HG02885 (cell line): ENCODE results near the gene PRSS33.

Experiments
- ATAC-seq: cut with Tn5 transposase; IDR thresholded peaks from one replicate; pipeline ENCODE4 v1.9.1; 2021; ENCODE audit warnings: mild to moderate bottlenecking; ENCODE audit not compliant: unreplicated experiment, poor library complexity

PRSS33 gene

DNA sequence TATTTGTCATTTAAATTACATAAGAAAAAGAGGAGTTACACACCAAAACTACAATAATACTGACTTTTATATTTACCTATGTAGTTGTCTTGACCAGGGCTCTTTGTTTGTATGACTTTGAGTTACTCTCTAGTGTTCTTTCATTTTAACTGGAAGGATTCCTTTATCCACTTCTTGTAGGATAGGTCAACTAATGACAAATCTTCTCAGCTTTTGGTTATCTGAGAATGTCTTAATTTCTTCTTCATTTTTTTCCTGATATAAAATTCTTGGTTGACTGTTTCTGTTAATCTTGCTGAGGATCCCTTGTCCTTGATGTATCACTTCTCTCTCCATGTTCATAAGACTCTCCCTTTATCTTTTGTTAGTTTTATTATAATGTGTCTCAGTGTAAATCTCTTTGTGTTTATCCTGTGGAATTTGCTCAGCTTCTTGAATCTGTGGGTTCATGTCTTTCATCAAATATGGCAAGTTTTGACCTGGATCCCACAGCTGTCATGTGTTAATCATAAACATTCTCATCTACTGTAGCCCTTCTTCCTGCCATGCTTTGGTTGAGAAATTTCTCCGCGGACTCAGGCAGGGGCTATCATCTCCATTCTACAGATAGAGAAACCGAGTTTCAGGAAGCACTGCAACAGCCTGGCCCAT is 16.3 kb upstream of the PRSS33 start:
- ATAC-seq: no peak

DNA sequence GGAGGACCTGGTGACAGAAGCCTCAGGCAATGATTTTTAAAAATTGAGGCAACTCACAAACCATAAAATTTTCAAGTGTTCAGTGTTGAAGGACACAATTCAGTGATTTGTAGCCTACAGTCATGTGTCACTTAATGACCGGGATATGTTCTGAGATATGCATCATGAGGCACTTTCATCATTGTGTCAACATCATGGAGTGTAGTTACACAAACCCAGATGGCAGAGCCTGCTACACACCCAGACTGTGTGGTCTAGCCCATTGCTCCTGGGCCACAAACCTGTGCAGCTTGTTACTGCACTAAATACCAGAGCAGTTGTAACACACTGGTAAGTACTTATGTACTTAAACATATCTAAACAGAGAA is 12.5 kb upstream of the PRSS33 start:
- ATAC-seq: no peak

DNA sequence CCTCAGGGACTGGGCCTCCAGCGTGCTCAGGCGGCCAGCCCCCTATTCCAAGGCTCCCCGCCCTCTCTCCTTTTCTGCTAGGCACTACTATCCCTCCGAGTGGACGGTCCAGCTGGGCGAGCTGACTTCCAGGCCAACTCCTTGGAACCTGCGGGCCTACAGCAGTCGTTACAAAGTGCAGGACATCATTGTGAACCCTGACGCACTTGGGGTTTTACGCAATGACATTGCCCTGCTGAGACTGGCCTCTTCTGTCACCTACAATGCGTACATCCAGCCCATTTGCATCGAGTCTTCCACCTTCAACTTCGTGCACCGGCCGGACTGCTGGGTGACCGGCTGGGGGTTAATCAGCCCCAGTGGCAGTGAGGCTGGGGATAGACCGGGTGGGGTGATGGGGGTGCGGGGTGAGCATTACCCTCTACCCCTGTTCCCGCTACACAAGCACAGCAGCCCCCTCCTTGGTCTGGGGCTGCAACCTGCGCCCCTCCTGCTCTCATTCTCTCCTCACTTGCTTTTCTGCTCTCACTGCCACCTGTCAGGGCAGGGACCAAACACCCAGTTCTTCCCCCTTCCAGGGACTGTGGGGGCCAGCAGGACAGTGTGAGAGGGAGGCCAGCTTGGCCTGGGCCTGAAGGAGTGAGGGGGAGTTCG is 12.0 kb upstream of the PRSS33 start:
- no peak for ATAC-seq

DNA sequence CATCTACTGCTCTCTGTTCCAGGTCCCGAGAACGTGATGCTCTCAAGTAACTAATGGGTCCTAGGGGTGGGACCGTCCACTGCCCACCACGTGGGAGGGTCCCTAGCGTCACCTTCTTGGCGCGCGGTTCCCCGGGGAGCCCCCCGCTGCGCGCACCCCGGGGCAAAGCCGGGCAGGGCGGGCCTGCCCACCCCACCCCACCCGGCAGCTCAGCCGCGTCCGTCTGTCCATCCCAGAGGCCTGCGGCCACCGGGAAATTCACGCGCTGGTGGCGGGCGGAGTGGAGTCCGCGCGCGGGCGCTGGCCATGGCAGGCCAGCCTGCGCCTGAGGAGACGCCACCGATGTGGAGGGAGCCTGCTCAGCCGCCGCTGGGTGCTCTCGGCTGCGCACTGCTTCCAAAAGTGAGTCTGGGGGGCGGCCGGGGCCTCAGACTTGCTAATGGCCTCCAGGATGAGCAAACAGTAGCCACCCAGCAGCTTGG is 11.4 kb upstream of the PRSS33 start:
- ATAC-seq: no peak

DNA sequence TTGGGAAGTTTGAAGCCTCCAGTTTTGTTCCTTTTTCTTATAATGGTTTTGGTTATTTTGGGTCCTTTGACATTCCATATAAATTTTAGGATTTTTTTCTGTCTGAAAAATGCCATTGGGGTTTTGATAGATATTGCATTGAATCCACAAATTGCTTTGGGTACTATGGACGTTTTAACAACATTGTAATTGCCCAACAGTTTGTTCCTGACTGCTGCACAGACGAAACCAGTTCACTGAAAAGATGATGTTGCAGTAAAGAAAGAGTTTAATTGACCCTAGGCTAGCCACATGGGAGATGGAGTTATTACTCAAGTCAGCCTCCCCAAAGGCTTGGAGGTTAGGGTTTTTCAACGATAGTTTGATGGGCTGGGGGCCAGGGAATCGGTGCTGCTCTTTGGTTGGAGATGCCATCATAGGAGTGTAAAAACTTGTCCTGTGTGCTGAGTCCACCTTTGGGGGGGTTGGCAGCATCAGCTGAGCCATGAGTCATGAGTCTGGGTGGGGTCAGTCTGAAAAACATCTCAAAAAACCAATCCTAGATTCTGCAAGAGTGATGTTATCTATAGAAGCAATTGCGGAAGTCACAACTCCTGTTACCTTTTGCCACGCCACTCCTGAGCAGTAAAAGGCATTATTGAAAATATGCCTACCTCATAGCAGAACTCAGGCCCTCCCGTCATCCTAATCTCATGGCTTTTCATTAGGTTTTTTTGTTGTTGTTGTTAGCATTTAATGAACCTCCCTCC is 8.2 kb upstream of the PRSS33 start:
- no peak for ATAC-seq

DNA sequence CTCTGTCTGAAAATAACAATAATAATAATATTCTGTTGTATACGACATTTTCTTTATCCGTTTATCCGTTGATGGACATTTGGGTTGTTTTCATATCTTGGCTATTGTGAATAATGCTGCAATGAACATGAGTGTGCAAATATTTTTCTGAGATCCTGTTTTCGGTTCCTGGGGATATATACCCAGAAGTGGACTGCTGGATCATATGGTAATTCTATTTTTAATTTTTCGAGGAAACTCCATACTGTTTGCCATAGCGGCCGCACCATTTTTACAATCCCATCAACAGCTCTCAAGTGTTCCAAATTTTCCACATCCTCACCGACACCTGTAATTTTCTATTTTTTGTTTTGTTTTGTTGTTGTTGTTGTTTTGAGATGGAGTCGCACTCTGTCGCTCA is 5.6 kb upstream of the PRSS33 start:
- ATAC-seq: no peak

DNA sequence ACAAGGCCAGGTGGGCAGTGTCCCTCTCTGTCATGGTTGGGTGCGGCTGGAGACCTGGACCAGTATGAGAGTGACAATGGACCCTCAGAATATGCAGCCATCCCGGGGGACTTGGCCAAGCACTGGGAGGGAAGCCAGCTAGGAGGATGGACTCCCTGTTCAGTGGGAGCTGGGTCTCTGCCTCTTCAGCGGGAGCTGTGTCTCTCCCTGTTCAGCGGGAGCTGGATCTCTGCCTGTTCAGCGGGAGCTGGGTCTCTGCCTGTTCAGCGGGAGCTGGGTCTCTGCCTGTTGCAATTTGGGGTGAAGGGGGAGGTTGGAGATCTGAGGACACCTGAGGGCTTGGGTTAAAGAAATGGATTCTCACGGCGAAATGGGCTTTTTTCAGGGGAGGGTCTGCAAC is 3.8 kb upstream of the PRSS33 start:
- ATAC-seq: no peak

DNA sequence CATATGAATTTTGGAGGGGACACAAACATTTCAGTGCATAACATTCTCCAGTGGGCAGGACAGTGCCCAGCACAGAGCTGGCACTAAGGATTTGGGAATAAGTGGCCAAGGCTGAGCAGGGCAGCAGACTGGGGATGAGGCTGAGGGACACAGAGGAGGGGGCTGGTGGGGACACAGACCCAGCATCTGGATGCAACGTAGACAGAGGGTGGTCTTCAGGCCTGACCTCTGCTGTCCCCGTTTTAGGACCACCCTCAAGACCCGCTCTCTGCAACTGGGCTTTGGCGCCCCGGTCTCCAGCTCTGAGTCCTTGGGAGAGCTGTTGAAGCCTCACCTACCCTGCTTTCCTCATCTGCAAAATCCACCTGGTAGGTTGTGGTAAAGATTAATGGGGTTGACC is 3.3 kb upstream of the PRSS33 start:
- no peak for ATAC-seq

DNA sequence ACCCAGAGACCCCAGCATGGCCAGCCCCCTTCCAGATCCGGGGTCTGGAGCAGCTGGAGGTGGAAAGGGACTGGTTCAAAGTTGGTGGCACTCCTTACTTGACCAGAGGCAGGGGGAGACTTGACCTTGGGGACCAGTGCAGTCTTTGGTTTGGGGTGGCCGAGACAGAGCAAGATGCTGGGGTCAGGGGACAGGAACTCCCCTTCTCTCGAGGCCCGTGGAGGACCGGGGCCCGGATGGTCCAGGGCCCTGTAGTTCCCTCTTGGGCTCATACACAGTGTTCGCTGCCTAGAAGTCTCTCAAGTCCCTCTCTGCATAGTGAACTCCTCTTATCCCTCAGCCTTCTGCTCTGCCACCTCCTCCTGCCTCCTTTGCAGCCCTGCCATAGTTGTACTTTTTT is 601 bp upstream of the PRSS33 start:
- ATAC-seq: no peak

DNA sequence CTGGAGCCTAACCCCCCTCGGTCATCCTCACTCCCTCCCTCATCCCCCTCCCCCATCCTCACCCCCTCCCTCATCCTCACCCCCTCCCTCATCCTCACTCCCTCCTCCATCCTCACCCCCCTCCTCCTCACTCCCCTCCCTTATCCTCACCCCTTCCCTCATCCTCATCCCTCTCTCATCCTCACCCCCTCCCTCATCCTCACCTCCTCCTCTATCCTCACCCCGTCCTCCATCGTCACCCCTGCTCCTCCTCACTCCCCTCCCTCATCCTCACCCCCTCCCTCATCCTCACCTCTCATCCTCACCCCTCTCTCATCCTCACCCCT is 571 bp downstream of the PRSS33 start:
- no peak for ATAC-seq

DNA sequence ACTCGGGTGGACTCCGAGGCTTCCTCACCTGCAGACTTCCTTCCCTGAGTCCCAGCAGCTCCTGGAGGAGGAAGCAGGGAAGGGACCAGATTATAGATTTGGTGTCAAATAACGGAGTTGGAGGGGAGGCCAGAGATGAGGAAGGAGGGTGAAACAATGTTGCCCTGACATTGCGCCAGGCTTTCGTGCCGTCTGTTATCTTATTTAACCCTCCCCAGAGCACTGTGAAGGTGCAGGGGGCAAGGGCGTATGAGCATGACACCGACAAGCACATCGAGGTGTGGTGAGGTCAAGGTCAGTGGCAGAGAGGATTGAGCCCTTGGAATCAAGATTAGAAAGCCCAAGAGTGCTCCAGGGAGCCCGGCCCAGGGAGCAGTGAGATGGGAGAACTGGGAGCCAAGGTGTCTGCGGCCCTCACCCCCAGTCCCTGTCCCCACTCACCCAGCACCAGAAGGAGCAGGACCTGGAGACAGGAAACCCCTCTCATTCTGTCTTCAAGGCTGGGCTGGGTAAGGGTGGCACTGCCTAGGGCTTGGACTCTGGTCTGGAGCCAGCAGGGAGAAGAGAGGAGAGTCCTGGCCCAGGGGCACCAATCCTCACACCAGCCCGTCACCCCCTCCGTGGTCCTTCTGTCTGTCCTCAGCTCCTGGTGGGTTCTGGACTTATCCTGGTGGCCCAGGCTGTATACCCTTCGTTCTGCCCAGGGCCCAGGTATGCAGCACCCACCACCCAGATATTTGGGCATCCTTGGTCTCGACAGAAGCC is 1.1 kb downstream of the PRSS33 start:
- ATAC-seq: no peak

DNA sequence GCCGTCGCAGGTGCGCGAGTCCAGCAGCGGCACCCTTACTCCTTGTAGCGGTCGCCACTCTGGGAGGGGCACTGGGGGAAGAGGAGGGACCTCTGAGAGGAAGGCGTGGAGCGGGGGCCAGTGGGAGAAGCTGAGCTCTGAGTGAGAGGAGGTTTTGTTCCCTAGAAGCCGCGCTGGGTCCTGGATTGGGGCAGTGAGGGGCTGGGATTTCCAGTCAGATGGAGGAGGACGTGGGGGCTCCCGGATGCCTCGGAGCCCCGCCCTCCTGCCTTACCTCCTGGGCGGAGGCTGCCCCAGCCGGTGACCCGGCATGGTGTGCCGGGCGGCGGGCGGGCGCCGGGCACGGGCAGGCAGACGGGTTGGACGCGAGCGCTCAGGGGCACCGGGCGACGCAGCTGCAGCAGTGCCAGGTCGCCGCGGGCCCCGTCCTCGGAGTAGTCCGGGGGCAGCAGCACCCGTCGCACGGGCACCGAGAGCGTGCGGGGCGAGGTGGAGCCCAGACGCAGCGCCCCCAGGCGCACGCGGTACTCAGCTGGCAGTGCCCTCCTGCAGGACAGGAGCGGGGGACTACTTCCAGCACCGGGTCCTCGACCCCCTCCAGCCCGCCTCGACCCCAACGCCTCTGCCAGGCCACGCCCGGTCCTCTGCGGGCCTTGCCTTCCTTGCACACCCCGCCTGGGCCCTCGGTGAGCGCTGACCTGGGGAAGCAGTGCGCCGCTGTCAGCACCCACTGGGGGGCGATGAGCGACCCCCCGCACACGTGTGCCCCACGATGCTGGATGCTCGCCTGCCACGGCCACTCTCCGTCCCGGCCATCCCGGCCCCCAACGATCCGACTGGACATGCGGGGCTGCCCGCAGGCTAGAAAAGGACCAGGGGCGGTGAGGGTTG is 2.0 kb downstream of the PRSS33 start:
- ATAC-seq: no peak

DNA sequence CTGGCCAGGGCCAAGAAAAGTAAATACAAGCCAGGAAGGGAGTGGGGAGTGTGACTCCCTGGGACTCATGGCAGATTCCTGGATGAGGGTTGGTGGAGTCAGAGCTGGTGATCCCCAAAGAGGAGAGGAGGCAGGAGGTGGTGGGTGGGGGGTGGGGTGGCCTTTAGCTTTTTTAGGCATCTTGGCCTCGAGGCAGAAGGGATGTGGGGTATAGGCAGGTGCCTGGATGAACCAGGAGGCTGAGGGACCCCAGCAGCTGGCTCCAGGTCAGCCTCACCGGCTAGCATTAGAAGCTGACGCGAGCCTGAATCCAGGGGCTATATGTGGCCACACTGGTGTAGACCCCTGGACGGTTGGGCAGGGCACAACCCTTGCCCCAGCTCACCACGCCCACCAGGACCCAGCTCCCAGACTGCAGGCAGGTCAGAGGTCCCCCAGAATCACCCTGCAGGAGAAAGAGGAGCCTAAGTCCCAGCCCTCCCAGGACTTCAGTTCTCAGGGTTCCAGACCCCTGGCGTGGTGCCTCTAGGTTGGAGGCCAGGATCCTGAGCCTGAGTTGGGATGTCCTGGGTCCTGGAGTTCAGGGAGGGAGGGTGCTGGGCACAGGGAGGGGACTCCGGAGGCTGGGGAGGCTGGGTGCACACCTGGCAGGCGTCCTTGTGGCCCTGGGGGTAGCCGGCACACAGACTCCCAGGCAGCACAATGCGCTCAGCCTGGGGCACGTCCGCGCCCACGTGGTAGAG is 2.8 kb downstream of the PRSS33 start:
- ATAC-seq: no peak

DNA sequence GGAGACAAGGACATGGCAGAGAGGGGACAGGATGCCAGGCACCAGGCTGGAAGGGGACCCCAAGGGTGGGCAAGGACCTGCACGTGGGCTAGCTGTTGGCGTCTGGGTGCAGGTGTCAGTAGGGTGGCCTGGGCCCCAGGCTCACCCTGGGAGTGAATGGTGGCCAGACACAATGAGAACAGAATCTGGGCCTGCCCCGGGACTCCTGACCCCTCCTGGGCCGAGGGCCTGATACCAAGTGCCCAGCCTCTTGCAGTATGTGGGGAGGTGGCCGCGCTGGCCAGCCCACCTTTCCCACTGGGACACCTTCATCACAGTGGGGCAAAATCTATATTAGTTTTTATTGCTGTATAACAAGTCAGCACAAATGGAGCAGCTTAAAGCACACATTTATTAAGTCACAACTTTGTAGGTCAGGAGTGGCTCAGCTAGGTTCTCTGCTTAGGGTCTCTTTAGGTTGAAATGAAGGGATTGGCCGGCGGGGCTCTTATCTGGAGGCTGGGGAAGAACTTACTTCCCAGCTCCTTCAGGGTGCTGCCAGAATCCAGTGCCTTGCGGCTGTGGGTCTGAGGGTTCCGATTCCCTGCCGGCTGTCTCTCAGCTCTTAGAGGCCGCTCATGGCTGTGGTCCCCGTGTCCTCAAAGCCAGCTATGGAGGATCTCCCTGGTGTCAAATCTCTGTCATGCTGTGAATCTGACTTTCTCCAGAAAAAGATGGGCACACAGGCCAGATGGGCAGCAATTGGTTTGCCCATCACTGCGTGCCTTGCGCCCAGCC is 3.6 kb downstream of the PRSS33 start:
- no peak for ATAC-seq

DNA sequence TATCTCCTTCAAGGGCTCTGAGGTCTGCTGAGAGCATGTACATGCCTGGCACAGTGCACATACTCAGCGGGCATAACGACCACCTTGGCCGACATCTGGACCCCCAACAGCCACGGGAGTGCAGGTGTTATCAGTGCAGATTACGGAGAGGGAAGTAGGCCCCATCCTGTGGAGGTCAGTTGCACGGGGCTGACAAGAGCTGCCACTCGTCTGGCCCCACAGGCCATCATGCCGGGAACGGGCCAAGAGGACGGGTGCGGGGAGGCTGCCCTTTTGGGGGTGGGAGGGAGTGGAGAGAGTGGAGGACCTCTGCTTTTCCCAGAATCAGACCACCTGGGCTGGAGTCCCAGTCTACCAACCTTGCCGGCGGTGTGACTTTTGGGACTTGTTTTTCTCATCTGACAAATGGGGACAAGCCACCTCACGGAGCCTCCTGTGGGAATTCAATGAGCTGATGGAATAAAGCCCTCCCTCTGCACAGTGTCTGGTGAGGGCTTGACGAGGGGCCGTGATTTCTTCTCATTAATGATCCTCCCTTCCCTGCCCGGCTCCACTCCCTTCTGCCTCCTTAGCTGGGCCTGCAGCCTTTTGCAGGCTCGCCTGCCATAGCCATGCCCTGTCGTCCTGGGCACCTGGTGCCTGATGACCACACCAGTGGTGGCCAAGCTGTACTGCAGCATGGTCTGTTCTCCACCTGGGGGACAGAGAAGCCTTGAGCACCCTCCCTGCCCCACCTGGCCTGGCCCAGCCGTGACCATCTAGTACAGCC is 4.6 kb downstream of the PRSS33 start:
- ATAC-seq: no peak

DNA sequence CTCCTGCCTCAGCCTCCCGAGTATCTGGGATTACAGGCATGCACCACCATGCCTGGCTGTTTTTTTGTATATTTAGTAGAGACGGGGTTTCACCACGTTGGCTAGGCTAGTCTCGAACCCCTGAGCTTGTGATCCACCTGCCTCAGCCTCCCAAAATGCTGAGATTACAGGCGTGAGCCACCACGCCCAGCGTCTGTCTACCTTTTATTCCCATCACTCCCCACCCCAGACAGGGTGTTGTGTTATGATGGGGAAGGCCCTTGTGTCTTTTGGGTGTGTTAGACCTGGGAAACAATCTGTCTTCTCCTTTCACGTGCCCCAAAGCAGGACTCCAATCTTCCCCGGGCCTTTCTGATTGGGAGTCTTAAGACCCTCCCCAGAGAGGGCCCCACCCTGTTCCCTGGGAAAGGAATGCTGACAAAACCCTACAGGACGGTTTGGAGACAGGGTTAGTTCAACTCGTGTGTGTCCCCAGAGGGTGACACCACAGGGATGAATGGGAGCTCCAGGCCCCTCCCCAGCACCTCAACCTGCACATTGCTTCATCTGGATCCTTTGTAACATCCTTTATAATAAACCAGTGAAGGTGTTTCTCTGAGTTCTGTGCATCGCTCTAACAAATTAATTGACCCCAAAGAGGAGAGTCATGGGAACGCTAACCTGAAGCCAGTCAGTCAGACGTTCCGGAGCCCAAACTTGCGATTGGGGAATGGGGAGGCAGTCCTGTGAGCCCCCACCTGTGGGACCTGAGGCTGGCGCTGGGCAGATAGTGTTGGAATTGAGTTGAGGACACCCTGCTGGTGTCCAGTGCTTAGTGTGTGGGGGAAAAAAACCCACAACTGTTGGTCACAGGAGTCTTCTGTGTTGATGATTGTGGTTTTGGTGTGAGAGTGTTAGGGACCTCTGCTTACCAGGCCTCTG is 7.1 kb downstream of the PRSS33 start:
- no peak for ATAC-seq
